Memory B cell (primary cell): ENCODE measurements around the gene CACNG5.

Experiments
- ATAC-seq: fragments of 150-1000 bp; cut with Tn5 transposase; 2 replicates; pipeline ENCODE4 v1.10.0; 2021; ENCODE audit warnings: low read depth, mild to moderate bottlenecking, moderate library complexity
- DNase-seq, 2 donors: peaks; one replicate each; pipeline ENCODE4 v3.0.0; 2022; ENCODE audit warnings: low spot score in 2 of 2
- H3K27ac Mint-ChIP-seq: one replicate; pipeline ENCODE4 v1.8.0; 2022; ENCODE audit warnings: mild to moderate bottlenecking, moderate library complexity, mixed read lengths
- H3K27me3 Mint-ChIP-seq: one replicate; pipeline ENCODE4 v1.8.0; 2022; ENCODE audit warnings: mixed read lengths
- H3K36me3 Mint-ChIP-seq: one replicate; pipeline ENCODE4 v1.8.0; 2022; ENCODE audit warnings: mild to moderate bottlenecking, mixed read lengths
- H3K4me1 Mint-ChIP-seq: one replicate; pipeline ENCODE4 v1.8.0; 2022; ENCODE audit warnings: mixed read lengths
- H3K4me3 Mint-ChIP-seq: one replicate; pipeline ENCODE4 v1.8.0; 2022; ENCODE audit warnings: mild to moderate bottlenecking, moderate library complexity, mixed read lengths
- H3K9me3 Mint-ChIP-seq: one replicate; pipeline ENCODE4 v1.8.0; 2022; ENCODE audit warnings: mixed read lengths

The CACNG5 gene

DNA sequence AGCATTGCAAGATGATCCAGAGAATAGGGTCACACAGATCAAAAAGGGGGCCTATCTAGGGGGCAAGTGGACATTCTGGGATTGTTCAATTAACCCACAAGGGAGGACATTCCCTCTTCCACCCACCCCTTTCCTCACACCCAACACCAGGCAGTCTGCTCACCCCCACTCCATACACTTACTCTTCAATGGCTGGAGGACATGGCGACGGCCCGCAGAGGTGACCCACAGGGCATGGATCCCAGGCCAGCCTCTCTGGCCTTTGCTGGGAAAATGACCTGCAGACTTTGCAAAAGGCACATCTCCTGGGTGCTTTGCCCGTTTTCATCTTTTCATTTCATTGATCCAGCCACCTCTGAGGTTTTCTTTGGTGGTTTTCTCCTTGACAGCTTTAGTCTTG lies 1.7 kb upstream of the CACNG5 start:
- peaks cover 1% of the 10 kb centered on the region for H3K36me3 Mint-ChIP-seq
- DNase-seq (no peak), ATAC-seq (no peak)
- H3K4me1 Mint-ChIP-seq, result no peaks in the 10 kb centered on the region
- H3K27ac Mint-ChIP-seq, result no peak overlapping the region
- no peaks in the 10 kb centered on the region for H3K9me3 Mint-ChIP-seq
- no peak overlapping the region for H3K4me3 Mint-ChIP-seq
- peaks cover 13% of the 10 kb centered on the region for H3K27me3 Mint-ChIP-seq

DNA sequence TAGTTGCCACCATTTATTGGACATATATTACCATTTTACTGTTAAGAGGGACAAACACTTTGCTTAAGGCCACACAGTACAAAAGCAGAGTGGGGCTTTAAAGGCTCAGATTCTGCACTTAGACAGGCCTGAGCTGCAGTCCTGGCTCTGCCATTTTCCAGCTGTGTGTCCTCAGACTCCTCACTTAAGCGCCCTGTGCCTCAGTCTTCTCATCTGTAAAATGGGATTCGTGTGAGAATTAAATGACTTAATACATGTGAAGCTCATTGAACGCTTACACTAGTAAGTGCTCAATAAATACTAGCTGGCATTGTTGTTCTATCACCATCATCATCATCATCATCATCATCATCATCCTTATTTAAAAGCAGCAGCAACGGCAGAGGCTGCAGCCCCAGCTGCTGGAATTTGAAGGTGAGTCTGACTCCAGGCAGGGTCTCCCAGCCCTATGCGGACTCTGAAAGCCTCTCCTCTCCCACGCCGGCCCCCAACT lies 445 bp upstream of the CACNG5 start:
- H3K27ac Mint-ChIP-seq, result no peak overlapping the region
- no peak overlapping the region for H3K4me3 Mint-ChIP-seq
- H3K27me3 Mint-ChIP-seq, result peaks cover 14% of the 10 kb centered on the region

DNA sequence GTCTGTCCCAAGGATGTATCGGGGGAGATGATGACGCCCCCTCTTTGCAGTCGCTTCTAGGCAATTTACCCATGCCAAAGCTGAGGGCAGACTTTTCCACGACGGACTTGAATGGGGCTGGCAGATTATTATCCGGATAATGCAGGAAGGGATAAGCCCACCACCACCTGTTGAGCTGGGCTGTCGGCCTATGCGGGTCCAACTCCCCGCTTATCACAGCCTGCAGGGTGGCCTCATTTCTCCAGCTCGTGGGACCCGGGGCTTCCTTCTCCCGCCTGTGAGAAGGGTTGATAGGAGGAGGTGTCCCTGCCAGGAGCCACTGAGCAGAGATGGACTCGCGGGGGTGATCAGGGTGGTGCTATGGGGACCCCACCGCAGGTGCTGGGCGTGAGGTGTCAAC lies 559 bp downstream of the CACNG5 start:
- no peak for ATAC-seq
- H3K9me3 Mint-ChIP-seq, result no peaks in the 10 kb centered on the region
- no peak overlapping the region for H3K27ac Mint-ChIP-seq
- H3K36me3 Mint-ChIP-seq, result peaks cover 1% of the 10 kb centered on the region
- no peak for DNase-seq
- H3K4me3 Mint-ChIP-seq, result no peak overlapping the region
- H3K27me3 Mint-ChIP-seq, result peaks cover 10% of the 10 kb centered on the region
- H3K4me1 Mint-ChIP-seq, result no peaks in the 10 kb centered on the region

More for the DNA sequence above, 445 bp upstream of the CACNG5 start:
- H3K36me3 Mint-ChIP-seq, result peaks cover 1% of the 10 kb centered on the region
- H3K4me1 Mint-ChIP-seq, result no peaks in the 10 kb centered on the region
- H3K9me3 Mint-ChIP-seq, result no peaks in the 10 kb centered on the region
- DNase-seq (no peak), ATAC-seq (no peak)

DNA sequence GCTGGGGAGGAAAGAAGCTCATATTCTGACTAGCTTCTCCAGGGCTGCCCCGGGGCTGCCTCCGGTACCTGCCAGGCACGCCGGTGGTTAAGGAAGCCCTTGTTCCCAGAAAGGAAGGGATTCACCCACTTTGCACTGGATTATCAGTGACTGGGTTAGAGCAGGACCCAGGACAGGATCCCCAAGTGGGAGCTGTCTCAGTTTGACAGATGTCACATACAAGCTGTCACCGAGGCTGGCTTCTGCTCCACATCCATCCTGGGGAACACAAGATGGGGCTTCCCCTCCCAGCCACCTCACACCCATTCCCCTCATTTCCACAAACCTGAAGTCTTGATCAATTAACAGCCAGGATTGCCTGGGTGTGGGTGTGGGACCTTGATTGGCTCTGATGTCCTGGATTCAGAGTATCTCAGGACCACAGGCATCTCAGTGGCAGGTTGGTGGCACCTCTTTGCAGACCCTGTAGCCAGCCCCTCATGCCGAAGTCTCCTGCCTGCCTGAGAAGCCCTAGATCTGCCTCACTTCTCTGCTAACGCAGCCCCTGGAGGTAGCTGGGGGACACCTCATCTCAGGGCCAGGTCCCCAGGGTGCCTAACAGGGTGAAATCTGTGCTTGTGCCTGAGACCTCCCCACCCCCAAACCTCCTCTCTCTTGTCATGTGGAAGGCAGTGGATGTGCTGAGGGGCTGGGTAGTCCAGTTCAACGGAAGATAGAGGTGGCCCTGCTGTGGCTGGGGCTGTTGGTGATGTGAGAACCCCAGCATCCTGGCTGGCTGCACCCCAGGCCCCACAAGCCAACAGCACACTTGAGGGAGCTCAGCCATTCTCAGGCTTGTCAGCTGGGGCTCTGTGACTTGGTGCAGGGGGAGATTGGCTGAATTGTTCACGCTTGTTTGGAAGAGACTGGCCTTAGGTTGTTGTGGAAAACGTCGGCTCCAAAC lies 1.4 kb downstream of the CACNG5 start:
- Mint-ChIP-seq H3K27ac (no peak overlapping the region), H3K4me3 (no peak overlapping the region), H3K27me3 (peaks cover 10% of the 10 kb centered on the region), H3K9me3 (no peaks in the 10 kb centered on the region), H3K4me1 (no peaks in the 10 kb centered on the region), H3K36me3 (peaks cover 1% of the 10 kb centered on the region)
- ATAC-seq (no peak), DNase-seq (no peak)

DNA sequence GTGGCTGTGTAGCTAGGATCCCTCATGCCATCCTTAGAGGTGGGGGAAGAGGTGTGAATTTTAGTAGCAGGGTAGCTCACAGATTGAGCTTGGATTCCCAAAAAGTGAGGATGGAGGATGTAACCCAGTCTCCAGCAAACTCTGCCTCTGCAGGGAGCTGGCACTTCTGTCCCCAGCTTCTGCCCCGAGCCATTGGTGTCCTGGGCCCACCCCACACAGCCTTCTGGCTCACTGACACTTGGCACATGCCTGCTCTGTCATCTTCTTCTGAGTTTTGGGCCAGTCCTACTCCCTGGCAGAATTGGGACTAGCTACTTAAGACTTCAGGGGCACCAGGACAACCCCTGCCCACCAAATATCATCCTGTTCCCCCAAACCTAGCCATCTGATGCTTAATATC lies 2.3 kb downstream of the CACNG5 start:
- no peak overlapping the region for H3K4me3 Mint-ChIP-seq
- ATAC-seq (no peak), DNase-seq (no peak)
- H3K36me3 Mint-ChIP-seq, result peaks cover 1% of the 10 kb centered on the region
- no peaks in the 10 kb centered on the region for H3K4me1 Mint-ChIP-seq
- no peaks in the 10 kb centered on the region for H3K9me3 Mint-ChIP-seq
- H3K27me3 Mint-ChIP-seq, result peaks cover 10% of the 10 kb centered on the region
- H3K27ac Mint-ChIP-seq, result no peak overlapping the region

DNA sequence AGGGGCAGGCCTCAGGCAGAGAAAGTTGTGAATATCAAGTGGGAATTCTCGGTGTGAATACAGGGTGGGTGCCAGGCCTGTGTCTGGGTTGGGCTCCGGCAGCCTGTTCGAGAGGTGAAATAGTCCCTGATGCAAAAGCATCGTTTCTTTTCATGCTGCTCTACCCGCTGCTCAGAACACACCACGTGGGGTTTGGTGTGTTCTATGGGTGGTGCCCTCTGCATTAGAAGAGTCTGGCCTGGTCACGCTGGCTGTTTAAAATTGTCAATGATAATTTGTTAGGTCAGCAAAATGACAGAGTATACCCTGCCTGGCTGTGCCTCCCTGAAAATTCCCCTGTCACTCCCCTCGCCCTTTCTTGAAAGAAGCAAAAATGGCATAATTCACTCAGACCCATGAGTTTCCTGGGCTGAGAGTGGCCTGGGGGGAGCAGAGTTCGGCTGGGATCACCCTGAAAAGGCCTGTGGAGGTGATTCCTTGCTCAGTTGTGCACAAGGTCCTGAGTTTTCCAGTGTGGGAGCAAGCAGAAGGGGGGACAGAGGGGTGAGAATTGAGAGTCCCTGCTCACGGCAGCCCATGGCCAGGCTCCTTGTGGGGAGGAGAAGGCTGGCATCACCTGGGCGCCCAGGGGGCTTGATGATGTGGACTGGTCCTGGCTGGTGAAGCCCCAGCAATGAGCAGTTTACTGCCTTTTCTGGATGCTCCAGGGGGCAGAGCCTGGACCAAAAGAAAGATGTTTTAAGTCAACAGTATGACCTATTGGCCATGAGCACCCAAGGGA lies 3.2 kb downstream of the CACNG5 start:
- no peak overlapping the region for H3K4me3 Mint-ChIP-seq
- no peak for ATAC-seq
- H3K27ac Mint-ChIP-seq, result no peak overlapping the region
- H3K27me3 Mint-ChIP-seq, result peaks cover 10% of the 10 kb centered on the region
- no peaks in the 10 kb centered on the region for H3K9me3 Mint-ChIP-seq
- DNase-seq, result no peak
- H3K4me1 Mint-ChIP-seq, result no peaks in the 10 kb centered on the region
- no peaks in the 10 kb centered on the region for H3K36me3 Mint-ChIP-seq

DNA sequence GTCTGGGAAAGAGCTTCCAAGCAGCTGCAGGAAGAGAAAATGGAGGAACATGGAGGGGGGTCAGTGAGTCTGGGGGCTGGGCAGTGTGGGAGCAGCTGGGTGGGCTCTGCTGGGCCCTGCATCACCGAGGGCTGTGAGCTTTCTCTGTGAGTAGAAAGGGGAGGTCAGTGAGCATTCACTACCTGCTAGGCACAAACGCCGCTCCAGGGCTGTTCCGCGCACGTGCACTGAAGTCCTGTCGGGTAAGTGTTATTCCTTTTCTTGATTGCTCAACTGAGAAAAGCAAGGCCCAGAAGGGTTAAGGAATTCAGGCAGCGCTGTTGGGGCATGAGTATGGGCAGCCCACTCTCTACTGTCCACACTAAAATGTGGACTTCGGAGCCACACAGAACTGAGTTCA lies 4.7 kb downstream of the CACNG5 start:
- no peak overlapping the region for H3K4me3 Mint-ChIP-seq
- no peaks in the 10 kb centered on the region for H3K36me3 Mint-ChIP-seq
- no peaks in the 10 kb centered on the region for H3K4me1 Mint-ChIP-seq
- peaks cover 8% of the 10 kb centered on the region for H3K27me3 Mint-ChIP-seq
- H3K27ac Mint-ChIP-seq, result no peak overlapping the region
- ATAC-seq, result no peak
- DNase-seq, result no peak
- H3K9me3 Mint-ChIP-seq, result no peaks in the 10 kb centered on the region

DNA sequence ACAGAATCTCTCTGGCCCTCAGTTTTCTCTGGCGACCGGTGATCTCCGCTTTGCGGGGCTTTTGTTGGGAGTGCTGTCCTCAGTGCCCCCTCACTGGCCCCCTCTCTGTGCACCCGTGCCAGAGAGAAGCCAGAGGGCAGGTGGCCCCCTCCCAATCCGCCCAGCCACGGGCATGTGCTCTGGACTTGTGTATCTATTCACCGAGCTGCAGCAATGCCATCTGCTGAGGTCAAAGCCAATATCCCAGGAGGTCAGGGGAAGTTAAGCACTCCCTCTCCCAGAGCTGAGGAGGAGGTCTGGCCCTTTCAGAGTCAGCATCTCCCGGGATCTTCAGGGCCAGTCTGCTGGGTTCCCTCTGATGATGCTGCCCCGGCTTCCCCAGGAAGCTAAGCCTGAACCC lies 5.1 kb downstream of the CACNG5 start:
- Mint-ChIP-seq H3K27ac (no peak overlapping the region), H3K27me3 (peaks cover 8% of the 10 kb centered on the region), H3K9me3 (peaks cover 3% of the 10 kb centered on the region), H3K4me3 (no peak overlapping the region), H3K4me1 (no peaks in the 10 kb centered on the region), H3K36me3 (no peaks in the 10 kb centered on the region)
- ATAC-seq (no peak), DNase-seq (no peak)

DNA sequence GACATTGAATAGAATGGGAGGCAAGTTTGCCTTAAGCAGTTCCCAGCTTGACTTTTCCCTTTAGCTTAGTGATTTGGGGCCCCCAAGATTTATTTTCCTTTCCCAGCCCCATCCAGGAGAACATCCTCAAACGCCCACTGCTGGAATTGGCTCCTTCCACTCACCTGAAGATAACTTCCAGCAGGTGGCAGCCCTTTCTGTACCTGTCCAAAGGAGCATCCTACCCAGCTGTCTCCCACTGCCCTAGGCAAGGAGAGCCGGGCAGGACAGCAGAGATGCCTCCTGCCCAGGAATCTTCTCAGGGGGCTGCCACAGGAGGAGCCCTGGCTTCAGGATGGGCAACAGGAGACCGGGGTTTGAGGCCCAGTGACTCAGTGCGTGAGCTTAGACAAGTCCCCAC lies 6.4 kb downstream of the CACNG5 start:
- Mint-ChIP-seq H3K36me3 (no peaks in the 10 kb centered on the region), H3K27me3 (peaks cover 8% of the 10 kb centered on the region), H3K4me3 (no peak overlapping the region), H3K27ac (no peak overlapping the region), H3K4me1 (no peaks in the 10 kb centered on the region), H3K9me3 (peaks cover 3% of the 10 kb centered on the region)
- ATAC-seq (no peak), DNase-seq (no peak)

DNA sequence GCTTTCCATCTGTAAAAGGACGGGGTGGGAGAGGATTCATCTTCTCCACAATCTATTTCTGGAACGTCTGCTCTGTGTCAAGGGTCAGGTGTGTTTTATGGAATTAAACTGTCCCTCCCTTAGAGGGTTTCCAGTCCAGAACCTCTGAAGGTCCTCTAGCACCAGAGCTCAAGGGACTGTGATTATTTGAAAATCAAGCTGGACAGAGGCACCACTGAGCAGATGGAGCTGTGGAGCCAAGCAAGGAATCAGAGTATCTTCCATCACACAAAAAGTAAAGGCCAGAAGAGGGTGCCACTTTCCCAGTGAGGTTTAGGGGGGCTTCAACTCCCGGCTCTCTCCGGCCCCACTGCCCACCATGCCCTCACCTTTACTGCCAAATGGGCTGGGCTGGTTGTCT lies 6.8 kb downstream of the CACNG5 start:
- Mint-ChIP-seq H3K27ac (no peak overlapping the region), H3K36me3 (no peaks in the 10 kb centered on the region), H3K9me3 (peaks cover 3% of the 10 kb centered on the region), H3K4me3 (no peak overlapping the region), H3K27me3 (peaks cover 8% of the 10 kb centered on the region), H3K4me1 (no peaks in the 10 kb centered on the region)
- no peak for ATAC-seq
- DNase-seq, result no peak

DNA sequence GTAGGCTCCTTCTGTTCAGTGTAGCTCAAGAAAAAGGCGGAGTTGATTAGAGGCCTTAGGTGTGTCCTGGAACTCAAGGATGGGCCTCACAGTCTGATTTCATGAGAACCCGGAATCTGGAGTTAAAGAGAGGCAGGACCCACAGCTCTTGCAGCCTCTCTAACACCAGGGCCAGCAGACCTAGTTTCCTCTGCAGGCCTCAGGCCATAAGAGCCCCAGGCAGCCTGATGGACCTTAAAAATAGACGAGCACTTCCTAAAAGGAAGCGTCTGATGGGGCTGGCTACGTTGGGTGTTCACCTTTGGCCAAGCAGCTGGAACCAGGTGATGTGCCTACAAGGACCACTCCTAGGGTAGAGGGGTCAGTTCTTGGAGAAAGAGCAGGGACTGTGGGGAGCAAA lies 7.6 kb downstream of the CACNG5 start:
- Mint-ChIP-seq H3K9me3 (peaks cover 3% of the 10 kb centered on the region), H3K4me1 (no peaks in the 10 kb centered on the region), H3K36me3 (no peaks in the 10 kb centered on the region), H3K27ac (no peak overlapping the region), H3K4me3 (no peak overlapping the region), H3K27me3 (peaks cover 6% of the 10 kb centered on the region)
- DNase-seq (no peak), ATAC-seq (no peak)

DNA sequence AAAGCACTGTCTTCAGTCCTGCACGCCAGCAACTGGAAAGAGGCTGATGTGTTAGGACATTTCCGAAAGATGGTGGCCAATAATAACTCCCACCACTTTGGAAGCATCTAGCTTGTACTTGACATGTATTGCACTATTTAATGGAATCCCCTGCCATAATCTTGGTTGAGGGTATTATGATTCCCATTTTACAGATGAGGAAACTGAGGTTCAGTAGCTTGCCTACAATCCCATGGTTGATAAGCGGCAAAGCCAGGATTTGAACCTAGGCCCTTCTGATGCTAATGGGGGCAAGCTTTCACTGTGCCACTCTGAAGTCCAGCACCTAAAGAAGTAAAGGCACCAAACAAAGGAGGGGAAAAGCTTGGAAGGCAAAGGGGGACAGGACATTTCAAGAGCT lies 8.0 kb downstream of the CACNG5 start:
- Mint-ChIP-seq H3K36me3 (no peaks in the 10 kb centered on the region), H3K9me3 (peaks cover 3% of the 10 kb centered on the region), H3K4me1 (no peaks in the 10 kb centered on the region), H3K27ac (no peak overlapping the region), H3K4me3 (no peak overlapping the region), H3K27me3 (peaks cover 6% of the 10 kb centered on the region)
- ATAC-seq (no peak), DNase-seq (no peak)

DNA sequence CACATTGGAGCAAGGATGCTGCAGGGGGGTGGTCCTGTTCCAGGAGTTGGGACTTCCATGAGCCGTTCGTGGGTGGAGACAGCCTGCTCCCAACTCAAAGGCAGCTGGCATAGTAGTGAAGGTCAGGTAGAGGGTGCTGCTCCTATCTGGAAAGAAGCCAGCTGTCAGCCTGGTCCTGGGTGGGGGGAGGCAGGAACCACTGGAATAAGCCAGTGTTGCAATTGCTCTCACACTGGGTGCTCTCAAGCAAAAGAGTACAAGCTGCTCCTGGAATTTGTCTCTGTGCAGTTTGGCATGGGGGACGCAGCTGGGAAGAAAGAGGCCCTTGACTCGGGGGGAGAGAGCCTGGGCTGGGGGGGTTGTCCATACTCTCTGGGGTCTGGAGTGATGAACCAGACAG lies 8.7 kb downstream of the CACNG5 start:
- peaks cover 3% of the 10 kb centered on the region for H3K9me3 Mint-ChIP-seq
- H3K27ac Mint-ChIP-seq, result no peak overlapping the region
- ATAC-seq (no peak), DNase-seq (no peak)
- H3K27me3 Mint-ChIP-seq, result peaks cover 6% of the 10 kb centered on the region
- H3K4me3 Mint-ChIP-seq, result no peak overlapping the region
- H3K4me1 Mint-ChIP-seq, result no peaks in the 10 kb centered on the region
- no peaks in the 10 kb centered on the region for H3K36me3 Mint-ChIP-seq

DNA sequence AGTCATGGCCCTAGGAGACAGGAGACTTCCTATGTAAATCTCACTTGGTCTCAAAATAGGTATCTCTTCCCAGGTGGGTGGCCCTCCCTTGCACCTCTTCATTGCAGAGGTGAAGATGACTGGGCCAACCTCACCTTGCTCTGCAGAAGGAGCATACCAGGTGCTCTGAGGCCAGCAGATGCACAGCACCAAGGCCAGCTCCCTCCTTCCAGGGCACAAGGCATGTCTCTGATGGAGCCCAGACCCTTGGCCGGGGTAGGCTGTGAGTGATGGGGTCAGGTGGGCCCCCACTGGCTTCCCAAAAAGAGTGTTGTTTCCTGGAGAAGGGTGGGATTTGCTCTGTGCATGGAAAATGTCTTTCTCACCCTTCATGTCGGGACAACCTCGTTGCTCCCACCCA lies 12.8 kb downstream of the CACNG5 start:
- no peak for ATAC-seq
- Mint-ChIP-seq H3K9me3 (peaks cover 4% of the 10 kb centered on the region), H3K27ac (no peak overlapping the region), H3K36me3 (no peaks in the 10 kb centered on the region), H3K4me3 (no peak overlapping the region), H3K4me1 (no peaks in the 10 kb centered on the region), H3K27me3 (peaks cover 2% of the 10 kb centered on the region)
- DNase-seq, result no peak
